ENCODE measurements around the gene PCDHB11.

DNA sequence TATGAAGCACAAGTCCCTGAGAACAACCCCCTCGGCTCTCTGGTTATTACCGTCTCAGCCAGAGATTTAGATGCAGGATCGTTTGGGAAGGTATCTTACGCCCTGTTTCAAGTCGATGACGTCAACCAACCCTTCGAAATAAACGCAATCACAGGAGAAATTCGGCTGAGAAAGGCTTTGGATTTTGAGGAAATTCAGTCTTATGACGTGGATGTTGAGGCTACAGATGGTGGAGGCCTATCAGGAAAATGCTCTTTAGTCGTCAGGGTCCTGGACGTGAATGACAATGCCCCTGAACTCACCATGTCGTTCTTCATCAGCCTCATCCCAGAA lies 48.5 kb upstream of the PCDHB11 start:
- TF ChIP-seq POLR2A (IDR thresholded peaks at IDR 0.05) (no peak), EP300 (IDR thresholded peaks at IDR 0.05) (no peak)

All from upper lobe of left lung (tissue), 4 donors.